Ectodermal cell (in vitro differentiated cells): ENCODE measurements around the gene CDKN2AIP.
"Not testable (repeated sequence)": the region's sequence is repeated elsewhere in the genome, so short reads cannot be mapped to it uniquely, and the experiment has no call there.

Source experiments
- H3K27ac ChIP-seq: 2 replicates; pipeline ENCODE4 v1.7.0; 2013; ENCODE audit warnings: mild to moderate bottlenecking, low read depth, low read length; ENCODE audit not compliant: insufficient read depth, poor library complexity, severe bottlenecking
- H3K27me3 ChIP-seq: 2 replicates; pipeline ENCODE4 v1.7.0; 2013; ENCODE audit warnings: mild to moderate bottlenecking, low read length; ENCODE audit not compliant: insufficient read depth, control insufficient read depth, poor library complexity, severe bottlenecking
- H3K36me3 ChIP-seq: one replicate; pipeline ENCODE4 v1.7.0; 2013; ENCODE audit warnings: low read length; ENCODE audit not compliant: control insufficient read depth, insufficient read depth
- H3K4me1 ChIP-seq: one replicate; pipeline ENCODE4 v1.7.0; 2013; ENCODE audit warnings: low read length; ENCODE audit not compliant: control insufficient read depth, insufficient read depth
- H3K4me3 ChIP-seq: 2 replicates; pipeline ENCODE4 v1.7.0; 2013; ENCODE audit warnings: low read depth, low read length, control low read depth; ENCODE audit not compliant: insufficient read depth
- H3K9me3 ChIP-seq: 2 replicates; pipeline ENCODE4 v1.7.0; 2013; ENCODE audit warnings: mild to moderate bottlenecking, low read length, moderate library complexity; ENCODE audit not compliant: control insufficient read depth
- WGBS, 2 experiments: methylation state at CpG; one replicate each; pipeline ENCODE4 v1.1.7; 2013; ENCODE audit warnings: missing lambda C conversion rate in 2 of 2; 5-methylcytosine and 5-hydroxymethylcytosine counted together

Gene CDKN2AIP

GRCh38 chr4:183445097-183445428, 627 bp downstream of the CDKN2AIP start:
- WGBS, 2 experiments = 0 to 1% methylated on average over 26 of the region's 26 CpGs
- Histone ChIP-seq H3K27ac (peak overlapping the region; percentile 99), H3K4me3 (peak overlapping the region; percentile 85), H3K36me3 (peaks cover 12% of the 10 kb centered on the region), H3K4me1 (no peaks in the 10 kb centered on the region), H3K9me3 (no peaks in the 10 kb centered on the region), H3K27me3 (no peaks in the 10 kb centered on the region)

- Histone ChIP-seq H3K9me3 (no peaks in the 10 kb centered on the region), H3K27ac (no peak overlapping the region), H3K4me3 (no peak overlapping the region), H3K27me3 (no peaks in the 10 kb centered on the region), H3K36me3 (peaks cover 12% of the 10 kb centered on the region), H3K4me1 (no peaks in the 10 kb centered on the region)
- WGBS, 2 experiments = 87 to 94% methylated on average over 3 to 5 of the region's 5 CpGs
Measured at GRCh38 chr4:183447646-183448045, 3.2 kb downstream of the CDKN2AIP start.

- H3K4me3 ChIP-seq = no peak overlapping the region
Measured at GRCh38 chr4:183448436-183448835, 4.0 kb downstream of the CDKN2AIP start.

GRCh38 chr4:183449193-183449882, 4.9 kb downstream of the CDKN2AIP start:
- H3K9me3 ChIP-seq = no peaks in the 10 kb centered on the region
- H3K4me3 ChIP-seq = no peak overlapping the region
- H3K4me1 ChIP-seq = no peaks in the 10 kb centered on the region
- H3K27me3 ChIP-seq = no peaks in the 10 kb centered on the region
- H3K27ac ChIP-seq = no peak overlapping the region
- WGBS, 2 experiments = 94 to 97% methylated on average over 5 of the region's 5 CpGs
- peaks cover 12% of the 10 kb centered on the region for H3K36me3 ChIP-seq

More at GRCh38 chr4:183448436-183448835, 4.0 kb downstream of the CDKN2AIP start:
- 97 to 100% methylated on average over 2 of the region's 3 CpGs for WGBS, 2 experiments
- H3K27me3 ChIP-seq = no peaks in the 10 kb centered on the region
- no peaks in the 10 kb centered on the region for H3K4me1 ChIP-seq
- no peaks in the 10 kb centered on the region for H3K9me3 ChIP-seq
- peaks cover 12% of the 10 kb centered on the region for H3K36me3 ChIP-seq
- no peak overlapping the region for H3K27ac ChIP-seq

- WGBS, 2 experiments = 96 to 97% methylated on average over 1 of the region's 1 CpG
- Histone ChIP-seq H3K4me3 (no peak overlapping the region), H3K27me3 (no peaks in the 10 kb centered on the region), H3K4me1 (no peaks in the 10 kb centered on the region), H3K9me3 (no peaks in the 10 kb centered on the region), H3K36me3 (peaks cover 12% of the 10 kb centered on the region), H3K27ac (no peak overlapping the region)
Measured at GRCh38 chr4:183450108-183450507, 5.7 kb downstream of the CDKN2AIP start.

- 94 to 95% methylated on average over 7 of the region's 7 CpGs for WGBS, 2 experiments
- no peaks in the 10 kb centered on the region for H3K9me3 ChIP-seq
- no peak overlapping the region for H3K27ac ChIP-seq
- no peaks in the 10 kb centered on the region for H3K4me1 ChIP-seq
- H3K4me3 ChIP-seq = no peak overlapping the region
- no peaks in the 10 kb centered on the region for H3K27me3 ChIP-seq
- no peaks in the 10 kb centered on the region for H3K36me3 ChIP-seq
Measured at GRCh38 chr4:183455431-183456195, 11.2 kb downstream of the CDKN2AIP start.

- H3K9me3 ChIP-seq = no peaks in the 10 kb centered on the region
- H3K36me3 ChIP-seq = no peaks in the 10 kb centered on the region
- 75 to 78% methylated on average over 5 of the region's 5 CpGs for WGBS, 2 experiments
- no peaks in the 10 kb centered on the region for H3K27me3 ChIP-seq
- H3K27ac ChIP-seq = no peak overlapping the region
- H3K4me1 ChIP-seq = no peaks in the 10 kb centered on the region
- H3K4me3 ChIP-seq = no peak overlapping the region
Measured at GRCh38 chr4:183458005-183458404, 13.6 kb downstream of the CDKN2AIP start.

- H3K36me3 ChIP-seq, H3K27me3 ChIP-seq, H3K4me1 ChIP-seq, H3K4me3 ChIP-seq, H3K27ac ChIP-seq, H3K9me3 ChIP-seq: not testable (repeated sequence)
- WGBS, 2 experiments = 75 to 81% methylated on average over 11 of the region's 11 CpGs
Measured at GRCh38 chr4:183463903-183464619, 19.6 kb downstream of the CDKN2AIP start.

GRCh38 chr4:183465879-183466278, 21.4 kb downstream of the CDKN2AIP start:
- not testable (repeated sequence) for H3K27me3 ChIP-seq, H3K27ac ChIP-seq, H3K9me3 ChIP-seq, H3K4me1 ChIP-seq, H3K4me3 ChIP-seq, H3K36me3 ChIP-seq
- 35 to 42% methylated on average over 5 of the region's 5 CpGs for WGBS, 2 experiments

GRCh38 chr4:183467246-183467645, 22.8 kb downstream of the CDKN2AIP start:
- Histone ChIP-seq H3K27me3 (no peaks in the 10 kb centered on the region), H3K4me1 (no peaks in the 10 kb centered on the region), H3K9me3 (no peaks in the 10 kb centered on the region), H3K36me3 (no peaks in the 10 kb centered on the region), H3K27ac (no peak overlapping the region), H3K4me3 (no peak overlapping the region)
- WGBS, 2 experiments = 96% methylated on average over 3 of the region's 3 CpGs
